Muscle layer of duodenum (tissue), 2 donors: ENCODE data around the gene COX18.
A peak's percentile ranks its signal among the peaks of the same experiment; 100 is the strongest.

ENCODE experiments used
- H3K27ac ChIP-seq: one replicate; pipeline ENCODE4 v1.7.0; 2013; ENCODE audit warnings: mild to moderate bottlenecking, low read length
- H3K27me3 ChIP-seq: one replicate; pipeline ENCODE4 v1.7.0; 2013; ENCODE audit warnings: low read depth, mild to moderate bottlenecking, control low read depth, low read length
- H3K36me3 ChIP-seq, 2 donors: one replicate each; pipeline ENCODE4 v1.7.0; 2013; ENCODE audit warnings: low read length in 2 of 2, control low read depth in 1 of 2, mild to moderate bottlenecking in 1 of 2; ENCODE audit not compliant: insufficient read depth in 2 of 2, control insufficient read depth in 1 of 2
- H3K4me1 ChIP-seq, 2 donors: one replicate each; pipeline ENCODE4 v1.7.0; 2013; ENCODE audit warnings: low read length in 2 of 2, mild to moderate bottlenecking in 2 of 2, control low read depth in 1 of 2, moderate library complexity in 1 of 2; ENCODE audit not compliant: insufficient read depth in 2 of 2, control insufficient read depth in 1 of 2
- H3K4me3 ChIP-seq, 2 donors: one replicate each; pipeline ENCODE4 v1.7.0; 2013; ENCODE audit warnings: low read length in 2 of 2, low read depth in 1 of 2, mild to moderate bottlenecking in 1 of 2
- H3K9me3 ChIP-seq, 2 donors: one replicate each; pipeline ENCODE4 v1.7.0; 2013; ENCODE audit warnings: low read length in 2 of 2, control low read depth in 1 of 2, mild to moderate bottlenecking in 1 of 2; ENCODE audit not compliant: control insufficient read depth in 1 of 2
- donor health status: healthy.

The COX18 gene

DNA sequence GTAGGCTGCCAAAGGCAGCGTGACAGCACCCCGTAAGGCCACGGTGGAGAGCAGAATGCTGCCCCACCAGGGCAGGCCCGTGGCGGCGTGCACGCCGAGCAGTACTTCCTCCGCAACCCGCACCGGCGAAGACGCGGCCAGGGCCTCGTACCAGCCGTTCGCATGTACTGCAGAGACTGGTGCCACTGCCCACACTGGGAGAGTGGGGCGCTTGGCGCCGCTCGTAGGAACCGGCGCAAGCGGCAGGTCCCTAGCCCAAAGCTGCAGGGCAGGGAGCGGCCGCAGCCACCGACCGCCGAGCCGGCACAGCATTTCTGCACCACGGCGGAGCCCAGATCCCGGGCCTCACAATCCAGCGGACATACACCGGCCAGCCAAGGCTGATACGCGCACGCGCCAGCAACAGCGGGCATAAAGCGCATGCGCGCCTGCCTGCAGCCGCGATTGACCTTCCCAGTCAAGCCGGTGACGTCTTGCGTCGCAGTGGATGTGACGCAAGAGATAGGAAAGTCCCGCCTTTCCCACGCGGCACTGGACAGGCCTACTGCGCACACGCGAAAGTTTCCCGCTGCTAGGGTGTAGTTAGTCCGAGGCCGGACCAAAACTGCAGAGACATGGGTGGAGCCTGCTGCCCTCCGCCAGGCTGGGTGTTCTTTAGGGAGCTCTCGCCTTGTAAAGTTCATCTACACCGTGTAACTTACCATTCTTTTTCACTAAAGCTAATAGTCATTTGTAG, at the start of gene COX18:
Gene COX18, minus strand, starts transcription at position 379 of the 736 bp plus-strand sequence. Its CDS starts 67 bp downstream, at position 312.
- Histone ChIP-seq H3K27me3 (no peaks in the 10 kb centered on the region), H3K36me3 (peaks cover 12 to 22% of the 10 kb centered on the region in 2 donors), H3K4me3 (peak within 1 kb of the TSS; percentile 83 to 94), H3K9me3 (no peaks in the 10 kb centered on the region), H3K27ac (peak within 1 kb of the TSS; percentile 99), H3K4me1 (peaks cover 0 to 7% of the 10 kb centered on the region in 2 donors)

DNA sequence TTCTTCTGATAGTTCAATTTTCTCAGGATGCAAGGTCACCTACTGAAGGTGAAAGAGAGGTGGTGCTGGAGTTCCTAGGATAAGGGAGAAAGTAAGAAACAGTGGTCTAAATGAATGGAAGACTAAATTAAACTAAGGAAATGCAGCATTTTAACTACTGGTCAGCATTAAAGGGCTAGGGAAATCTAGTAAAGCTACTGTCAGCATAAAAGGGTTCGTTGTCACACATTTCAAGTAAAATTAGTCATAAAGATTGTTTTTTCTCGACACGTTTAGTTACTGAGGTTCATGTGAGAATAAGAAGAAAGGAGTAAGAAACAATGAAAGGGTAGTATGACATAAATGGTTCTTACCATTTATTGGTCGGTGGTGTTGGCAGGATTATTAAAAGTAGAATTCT, 40.0 kb upstream of the COX18 start:
- Histone ChIP-seq H3K4me1 (no peaks in the 10 kb centered on the region), H3K4me3 (no peak overlapping the region), H3K27ac (no peak overlapping the region), H3K27me3 (no peaks in the 10 kb centered on the region), H3K36me3 (peaks cover 32 to 56% of the 10 kb centered on the region in 2 donors), H3K9me3 (no peaks in the 10 kb centered on the region)

DNA sequence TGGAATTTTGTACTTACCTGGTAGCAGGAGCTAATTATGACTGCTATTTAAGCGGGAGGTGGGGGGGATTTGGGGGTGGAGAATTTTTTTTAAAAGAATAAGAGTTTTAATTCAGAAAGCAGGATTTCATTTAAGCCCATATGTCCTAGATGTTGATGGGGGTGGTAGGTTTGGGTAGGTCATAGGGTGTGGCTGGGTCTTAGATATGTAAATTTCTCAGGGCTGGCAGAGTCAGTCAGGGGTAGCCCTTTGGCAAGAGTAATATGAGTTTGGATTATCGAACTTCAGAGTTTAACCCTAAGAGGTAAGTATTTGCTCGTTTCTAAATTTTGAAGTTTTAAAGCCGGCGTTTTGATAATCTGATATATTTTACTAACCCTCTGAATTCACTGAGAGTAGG, 35.2 kb upstream of the COX18 start:
- Histone ChIP-seq H3K4me3 (no peak overlapping the region), H3K27ac (no peak overlapping the region), H3K27me3 (no peaks in the 10 kb centered on the region), H3K9me3 (no peaks in the 10 kb centered on the region), H3K36me3 (peaks cover 40 to 65% of the 10 kb centered on the region in 2 donors), H3K4me1 (no peaks in the 10 kb centered on the region)

GRCh38 chr4:73103799-73104503, 34.4 kb upstream of the COX18 start:
- no peaks in the 10 kb centered on the region for H3K9me3 ChIP-seq
- H3K4me3 ChIP-seq = no peak overlapping the region
- no peaks in the 10 kb centered on the region for H3K27me3 ChIP-seq
- H3K4me1 ChIP-seq = no peaks in the 10 kb centered on the region
- H3K27ac ChIP-seq = no peak overlapping the region
- H3K36me3 ChIP-seq = peaks cover 40 to 65% of the 10 kb centered on the region in 2 donors

- no peak overlapping the region for H3K27ac ChIP-seq
- H3K9me3 ChIP-seq = no peaks in the 10 kb centered on the region
- no peak overlapping the region for H3K4me3 ChIP-seq
- no peaks in the 10 kb centered on the region for H3K27me3 ChIP-seq
- H3K36me3 ChIP-seq = peaks cover 33 to 61% of the 10 kb centered on the region in 2 donors
- no peaks in the 10 kb centered on the region for H3K4me1 ChIP-seq
These were observed 29.6 kb upstream of the COX18 start for GRCh38 chr4:73099143-73099542.

- H3K4me1 ChIP-seq = no peaks in the 10 kb centered on the region
- H3K36me3 ChIP-seq = peaks cover 30 to 65% of the 10 kb centered on the region in 2 donors
- no peak overlapping the region for H3K27ac ChIP-seq
These were observed 29.2 kb upstream of the COX18 start for GRCh38 chr4:73098713-73099112.

GRCh38 chr4:73098016-73098415, 28.5 kb upstream of the COX18 start:
- Histone ChIP-seq H3K4me3 (no peak overlapping the region), H3K27ac (no peak overlapping the region), H3K4me1 (no peaks in the 10 kb centered on the region), H3K27me3 (no peaks in the 10 kb centered on the region), H3K36me3 (peaks cover 32 to 67% of the 10 kb centered on the region in 2 donors), H3K9me3 (no peaks in the 10 kb centered on the region)

More at GRCh38 chr4:73098713-73099112, 29.2 kb upstream of the COX18 start:
- no peak overlapping the region for H3K4me3 ChIP-seq
- H3K9me3 ChIP-seq = no peaks in the 10 kb centered on the region
- H3K27me3 ChIP-seq = no peaks in the 10 kb centered on the region

GRCh38 chr4:73092868-73093267, 23.4 kb upstream of the COX18 start:
- no peaks in the 10 kb centered on the region for H3K9me3 ChIP-seq
- no peak overlapping the region for H3K27ac ChIP-seq
- peaks cover 33 to 45% of the 10 kb centered on the region in 2 donors for H3K36me3 ChIP-seq
- no peaks in the 10 kb centered on the region for H3K4me1 ChIP-seq
- no peaks in the 10 kb centered on the region for H3K27me3 ChIP-seq
- H3K4me3 ChIP-seq = no peak overlapping the region

DNA sequence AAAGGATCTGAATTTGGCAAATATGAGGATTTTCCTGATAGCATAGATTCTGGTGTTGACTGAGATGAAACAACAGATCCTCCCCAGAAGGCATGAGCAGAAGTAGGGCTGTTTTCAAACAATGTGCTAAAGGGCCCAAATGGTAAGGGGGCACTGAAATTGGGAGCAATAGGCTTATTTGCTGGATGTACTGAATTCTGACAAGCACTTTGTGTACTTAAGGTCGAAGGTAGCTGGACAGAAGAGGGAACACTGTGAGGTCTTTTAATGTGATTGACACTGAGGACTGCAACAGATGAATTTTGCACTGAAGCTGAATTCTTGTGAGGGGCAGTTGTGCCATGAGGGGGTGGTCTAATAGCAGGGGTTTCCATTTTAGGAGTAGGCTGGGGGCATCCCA, 21.2 kb upstream of the COX18 start:
- H3K36me3 ChIP-seq = peaks cover 28 to 38% of the 10 kb centered on the region in 2 donors
- no peaks in the 10 kb centered on the region for H3K27me3 ChIP-seq
- no peak overlapping the region for H3K27ac ChIP-seq
- no peak overlapping the region for H3K4me3 ChIP-seq
- peaks cover 0 to 3% of the 10 kb centered on the region in 2 donors for H3K4me1 ChIP-seq
- no peaks in the 10 kb centered on the region for H3K9me3 ChIP-seq

- no peak overlapping the region for H3K4me3 ChIP-seq
- H3K9me3 ChIP-seq = no peaks in the 10 kb centered on the region
- peaks cover 20 to 25% of the 10 kb centered on the region in 2 donors for H3K36me3 ChIP-seq
- H3K27me3 ChIP-seq = no peaks in the 10 kb centered on the region
- H3K4me1 ChIP-seq = peaks cover 0 to 3% of the 10 kb centered on the region in 2 donors
- H3K27ac ChIP-seq = no peak overlapping the region
These were observed 18.4 kb upstream of the COX18 start for GRCh38 chr4:73087871-73088270.

- Histone ChIP-seq H3K36me3 (peaks cover 9 to 10% of the 10 kb centered on the region in 2 donors), H3K4me3 (peak overlapping the region; percentile 24 to 33), H3K4me1 (peaks cover 0 to 3% of the 10 kb centered on the region in 2 donors), H3K27ac (no peak overlapping the region), H3K9me3 (no peaks in the 10 kb centered on the region), H3K27me3 (no peaks in the 10 kb centered on the region)
These were observed 16.8 kb upstream of the COX18 start for GRCh38 chr4:73086095-73086868.
